NCI-H2196 treated with DMSO at 0.1 percent for 48 hours (cell line): ENCODE data around the gene PEBP1.
"Not testable (repeated sequence)": the region's sequence is repeated elsewhere in the genome, so short reads cannot be mapped to it uniquely, and the experiment has no call there.

ENCODE experiments used
- DNase-seq: peaks from one replicate; lab custom pipeline; 2025; ENCODE audit not compliant: unreplicated experiment; lab: John Stamatoyannopoulos, UW

The PEBP1 gene

GRCh38 chr12:118129436-118129835 lies 6.5 kb upstream of the PEBP1 start:
- DNase-seq = not testable (repeated sequence)

GRCh38 chr12:118136559-118137003 lies 657 bp downstream of the PEBP1 start:
- no peak for DNase-seq

GRCh38 chr12:118137148-118137678 lies 1.3 kb downstream of the PEBP1 start:
- no peak for DNase-seq

GRCh38 chr12:118140825-118141224 lies 4.9 kb downstream of the PEBP1 start:
- DNase-seq = no peak

GRCh38 chr12:118144499-118144898 lies 8.6 kb downstream of the PEBP1 start:
- DNase-seq = no peak

- no peak for DNase-seq
Observed at GRCh38 chr12:118145113-118145797, 9.3 kb downstream of the PEBP1 start.

GRCh38 chr12:118145798-118146156 lies 9.9 kb downstream of the PEBP1 start:
- DNase-seq = no peak

- no peak for DNase-seq
Observed at GRCh38 chr12:118148287-118148686, 12.4 kb downstream of the PEBP1 start.

GRCh38 chr12:118150625-118151024 lies 14.7 kb downstream of the PEBP1 start:
- DNase-seq = no peak

- no peak for DNase-seq
Observed at GRCh38 chr12:118151755-118152154, 15.8 kb downstream of the PEBP1 start.

- DNase-seq = no peak
Observed at GRCh38 chr12:118160536-118160935, 24.6 kb downstream of the PEBP1 start.

- peak; percentile 13 for DNase-seq
Observed at GRCh38 chr12:118164798-118165486, 29.0 kb downstream of the PEBP1 start.

GRCh38 chr12:118166946-118167345 lies 31.0 kb downstream of the PEBP1 start:
- no peak for DNase-seq

- DNase-seq = no peak
Observed at GRCh38 chr12:118175823-118176447, 40.0 kb downstream of the PEBP1 start.

- no peak for DNase-seq
Observed at GRCh38 chr12:118183155-118183554, 47.2 kb downstream of the PEBP1 start.

GRCh38 chr12:118183711-118184110 lies 47.8 kb downstream of the PEBP1 start:
- no peak for DNase-seq

- no peak for DNase-seq
Observed at GRCh38 chr12:118185602-118186397, 49.9 kb downstream of the PEBP1 start.

GRCh38 chr12:118187751-118188435 lies 52.0 kb downstream of the PEBP1 start:
- DNase-seq = no peak

GRCh38 chr12:118188690-118189371 lies 52.9 kb downstream of the PEBP1 start:
- no peak for DNase-seq

GRCh38 chr12:118189741-118190191 lies 53.8 kb downstream of the PEBP1 start:
- DNase-seq = no peak
